ENCODE data around the gene HAUS7. TPM values are rescaled to one million over a fixed set of nuclear protein-coding genes. Genes with fewer than 3 reads are reported as not detected.

The HAUS7 gene
- total and polyA plus RNA-seq, 2 experiments from 2014 or later = 24.5 to 28.3 TPM

- Histone ChIP-seq H3K27me3 (replicated peaks; ENCODE audit: insufficient read depth) (no peaks in the 10 kb centered on the region), H3K4me1 (ENCODE audit: insufficient read depth) (peaks cover 6% of the 10 kb centered on the region; the same call in 1 of the 2 replicates), H3K9me2 (ENCODE audit: insufficient read depth) (no peaks in the 10 kb centered on the region), H3K9ac (no peak overlapping the region), H3K27ac (no peak overlapping the region), H3K79me2 (ENCODE audit: insufficient read depth) (no peaks in the 10 kb centered on the region), H3K4me3 (no peak overlapping the region), H3K9me3 (ENCODE audit: low read depth) (no peaks in the 10 kb centered on the region), H3F3A (ENCODE audit: insufficient read depth) (no peaks in the 10 kb centered on the region), H4K20me1 (ENCODE audit: insufficient read depth) (no peaks in the 10 kb centered on the region), H2AFZ (no peak overlapping the region), H3K4me2 (ENCODE audit: unreplicated experiment) (no peak overlapping the region), H3K36me3 (ENCODE audit: low read depth) (no peaks in the 10 kb centered on the region)
- 94 to 98% methylated on average over 8 to 27 of the region's 30 CpGs for WGBS, 2 experiments (ENCODE audit: low coverage in 1 of 2, low lambda C conversion rate in 2 of 2, missing lambda C conversion rate in 2 of 2)
- TF ChIP-seq EZH2 (IDR thresholded peaks at IDR 0.05; ENCODE audit: insufficient read depth, poor library complexity, severe bottlenecking) (no peak), EZH2phosphoT487 (IDR thresholded peaks at IDR 0.05; ENCODE audit: insufficient read depth, low read depth) (no peak)
- in situ Hi-C loops (cut with MboI) = no loop called here
- DNase-seq = no peak
Measured at GRCh38 chrX:153485396-153486080, 15.2 kb upstream of the HAUS7 start.

- Histone ChIP-seq H3K4me2 (ENCODE audit: unreplicated experiment) (no peak overlapping the region), H3K9me3 (ENCODE audit: low read depth) (no peaks in the 10 kb centered on the region), H3K4me3 (no peak overlapping the region), H3K4me1 (ENCODE audit: insufficient read depth) (peaks cover 7% of the 10 kb centered on the region), H3K79me2 (ENCODE audit: insufficient read depth) (no peaks in the 10 kb centered on the region), H3F3A (ENCODE audit: insufficient read depth) (no peaks in the 10 kb centered on the region), H4K20me1 (ENCODE audit: insufficient read depth) (no peaks in the 10 kb centered on the region), H3K9me2 (ENCODE audit: insufficient read depth) (no peaks in the 10 kb centered on the region), H3K27ac (no peak overlapping the region), H3K36me3 (ENCODE audit: low read depth) (no peaks in the 10 kb centered on the region), H3K27me3 (replicated peaks; ENCODE audit: insufficient read depth) (no peaks in the 10 kb centered on the region), H3K9ac (no peak overlapping the region), H2AFZ (no peak overlapping the region)
- TF ChIP-seq EZH2phosphoT487 (IDR thresholded peaks at IDR 0.05; ENCODE audit: insufficient read depth, low read depth) (no peak), EZH2 (IDR thresholded peaks at IDR 0.05; ENCODE audit: insufficient read depth, poor library complexity, severe bottlenecking) (no peak)
- in situ Hi-C loops (cut with MboI) = no loop called here
- no peak for DNase-seq
- whole genome bisulfite sequencing, 2 experiments (ENCODE audit: low coverage in 1 of 2, low lambda C conversion rate in 2 of 2, missing lambda C conversion rate in 2 of 2) = 92 to 97% methylated on average over 6 to 9 of the region's 23 CpGs
Measured at GRCh38 chrX:153482376-153483015, 12.1 kb upstream of the HAUS7 start.

GRCh38 chrX:153481043-153481442, 10.7 kb upstream of the HAUS7 start:
- no peak overlapping the region for H3K4me2 ChIP-seq (ENCODE audit: unreplicated experiment)
- H3K36me3 ChIP-seq (ENCODE audit: low read depth) = no peaks in the 10 kb centered on the region
- H3K27me3 ChIP-seq (replicated peaks; ENCODE audit: insufficient read depth) = no peaks in the 10 kb centered on the region
- TF ChIP-seq EZH2phosphoT487 (IDR thresholded peaks at IDR 0.05; ENCODE audit: insufficient read depth, low read depth) = no peak
- no peak for TF ChIP-seq EZH2 (IDR thresholded peaks at IDR 0.05; ENCODE audit: insufficient read depth, poor library complexity, severe bottlenecking)
- in situ Hi-C loops (cut with MboI) = no loop called here
- 0 out of 2 replicates have a peak, but pooled peaks cover 2% of the 10 kb centered on the region for H3F3A ChIP-seq (ENCODE audit: insufficient read depth)
- H3K79me2 ChIP-seq (ENCODE audit: insufficient read depth) = no peaks in the 10 kb centered on the region
- no peak overlapping the region for H3K9ac ChIP-seq
- no peaks in the 10 kb centered on the region for H3K9me2 ChIP-seq (ENCODE audit: insufficient read depth)
- no peak overlapping the region for H3K27ac ChIP-seq
- no peaks in the 10 kb centered on the region for H3K9me3 ChIP-seq (ENCODE audit: low read depth)
- peaks cover 19% of the 10 kb centered on the region for H3K4me1 ChIP-seq (ENCODE audit: insufficient read depth)
- H2AFZ ChIP-seq = no peak overlapping the region
- H4K20me1 ChIP-seq (ENCODE audit: insufficient read depth) = no peaks in the 10 kb centered on the region
- H3K4me3 ChIP-seq = no peak overlapping the region
- WGBS, 2 experiments (ENCODE audit: low coverage in 1 of 2, low lambda C conversion rate in 2 of 2, missing lambda C conversion rate in 2 of 2) = 67 to 78% methylated on average over 3 to 4 of the region's 13 CpGs
- no peak for DNase-seq

- no peaks in the 10 kb centered on the region for H3K9me3 ChIP-seq (ENCODE audit: low read depth)
- H3K79me2 ChIP-seq (ENCODE audit: insufficient read depth) = no peaks in the 10 kb centered on the region
- no peaks in the 10 kb centered on the region for H3K36me3 ChIP-seq (ENCODE audit: low read depth)
- TF ChIP-seq EZH2phosphoT487 (IDR thresholded peaks at IDR 0.05; ENCODE audit: insufficient read depth, low read depth) = no peak
- no peak for TF ChIP-seq EZH2 (IDR thresholded peaks at IDR 0.05; ENCODE audit: insufficient read depth, poor library complexity, severe bottlenecking)
- DNase-seq = no peak
- no peak overlapping the region for H3K4me2 ChIP-seq (ENCODE audit: unreplicated experiment)
- peaks cover 28% of the 10 kb centered on the region for H3K4me1 ChIP-seq (ENCODE audit: insufficient read depth)
- no peaks in the 10 kb centered on the region for H4K20me1 ChIP-seq (ENCODE audit: insufficient read depth)
- 0 out of 2 replicates have a peak, but pooled peaks cover 4% of the 10 kb centered on the region for H3F3A ChIP-seq (ENCODE audit: insufficient read depth)
- H3K4me3 ChIP-seq = no peak overlapping the region
- H3K9me2 ChIP-seq (ENCODE audit: insufficient read depth) = no peaks in the 10 kb centered on the region
- H3K27me3 ChIP-seq (replicated peaks; ENCODE audit: insufficient read depth) = no peaks in the 10 kb centered on the region
- H3K27ac ChIP-seq = no peak overlapping the region
- 78 to 100% methylated on average over 2 to 5 of the region's 16 CpGs for WGBS, 2 experiments (ENCODE audit: low coverage in 1 of 2, low lambda C conversion rate in 2 of 2, missing lambda C conversion rate in 2 of 2)
- in situ Hi-C loops (cut with MboI) = no loop called here
- H2AFZ ChIP-seq = no peak overlapping the region
- no peak overlapping the region for H3K9ac ChIP-seq
Measured at GRCh38 chrX:153478746-153479145, 8.4 kb upstream of the HAUS7 start.
